HG03025 (cell line): ENCODE results near the gene H19.

ENCODE experiments used
- ATAC-seq: cut with Tn5 transposase; IDR thresholded peaks from one replicate; pipeline ENCODE4 v1.9.1; 2021; ENCODE audit warnings: mild to moderate bottlenecking, moderate library complexity; ENCODE audit not compliant: unreplicated experiment, low FRiP score

The H19 gene

GRCh38 chr11:1987024-1987423, 10.6 kb downstream of the H19 start:
- no peak for ATAC-seq

GRCh38 chr11:1983601-1983961, 14.1 kb downstream of the H19 start:
- no peak for ATAC-seq

GRCh38 chr11:1982873-1983600, 14.6 kb downstream of the H19 start:
- ATAC-seq = no peak

- ATAC-seq = no peak
Measured at GRCh38 chr11:1979607-1980006, 18.0 kb downstream of the H19 start.

- no peak for ATAC-seq
Measured at GRCh38 chr11:1978720-1979473, 18.7 kb downstream of the H19 start.

GRCh38 chr11:1975185-1975584, 22.5 kb downstream of the H19 start:
- no peak for ATAC-seq

- ATAC-seq = no peak
Measured at GRCh38 chr11:1970956-1971355, 26.7 kb downstream of the H19 start.

GRCh38 chr11:1969776-1970175, 27.9 kb downstream of the H19 start:
- no peak for ATAC-seq

GRCh38 chr11:1969035-1969434, 28.6 kb downstream of the H19 start:
- no peak for ATAC-seq

- no peak for ATAC-seq
Measured at GRCh38 chr11:1968454-1969002, 29.1 kb downstream of the H19 start.

- ATAC-seq = no peak
Measured at GRCh38 chr11:1967641-1968225, 29.9 kb downstream of the H19 start.

GRCh38 chr11:1966531-1966930, 31.1 kb downstream of the H19 start:
- ATAC-seq = no peak

- ATAC-seq = no peak
Measured at GRCh38 chr11:1964955-1965354, 32.7 kb downstream of the H19 start.

GRCh38 chr11:1964348-1964747, 33.3 kb downstream of the H19 start:
- no peak for ATAC-seq

- no peak for ATAC-seq
Measured at GRCh38 chr11:1963864-1964263, 33.8 kb downstream of the H19 start.

- no peak for ATAC-seq
Measured at GRCh38 chr11:1959786-1960185, 37.9 kb downstream of the H19 start.

GRCh38 chr11:1958367-1958766, 39.3 kb downstream of the H19 start:
- no peak for ATAC-seq

GRCh38 chr11:1953489-1954266, 44.0 kb downstream of the H19 start:
- ATAC-seq = no peak

- no peak for ATAC-seq
Measured at GRCh38 chr11:1952806-1953482, 44.7 kb downstream of the H19 start.

- ATAC-seq = no peak
Measured at GRCh38 chr11:1949922-1950321, 47.7 kb downstream of the H19 start.
